ENCODE measurements around the gene SMKR1.
"Not testable (repeated sequence)": the region's sequence is repeated elsewhere in the genome, so short reads cannot be mapped to it uniquely, and the experiment has no call there.

Gene SMKR1

DNA sequence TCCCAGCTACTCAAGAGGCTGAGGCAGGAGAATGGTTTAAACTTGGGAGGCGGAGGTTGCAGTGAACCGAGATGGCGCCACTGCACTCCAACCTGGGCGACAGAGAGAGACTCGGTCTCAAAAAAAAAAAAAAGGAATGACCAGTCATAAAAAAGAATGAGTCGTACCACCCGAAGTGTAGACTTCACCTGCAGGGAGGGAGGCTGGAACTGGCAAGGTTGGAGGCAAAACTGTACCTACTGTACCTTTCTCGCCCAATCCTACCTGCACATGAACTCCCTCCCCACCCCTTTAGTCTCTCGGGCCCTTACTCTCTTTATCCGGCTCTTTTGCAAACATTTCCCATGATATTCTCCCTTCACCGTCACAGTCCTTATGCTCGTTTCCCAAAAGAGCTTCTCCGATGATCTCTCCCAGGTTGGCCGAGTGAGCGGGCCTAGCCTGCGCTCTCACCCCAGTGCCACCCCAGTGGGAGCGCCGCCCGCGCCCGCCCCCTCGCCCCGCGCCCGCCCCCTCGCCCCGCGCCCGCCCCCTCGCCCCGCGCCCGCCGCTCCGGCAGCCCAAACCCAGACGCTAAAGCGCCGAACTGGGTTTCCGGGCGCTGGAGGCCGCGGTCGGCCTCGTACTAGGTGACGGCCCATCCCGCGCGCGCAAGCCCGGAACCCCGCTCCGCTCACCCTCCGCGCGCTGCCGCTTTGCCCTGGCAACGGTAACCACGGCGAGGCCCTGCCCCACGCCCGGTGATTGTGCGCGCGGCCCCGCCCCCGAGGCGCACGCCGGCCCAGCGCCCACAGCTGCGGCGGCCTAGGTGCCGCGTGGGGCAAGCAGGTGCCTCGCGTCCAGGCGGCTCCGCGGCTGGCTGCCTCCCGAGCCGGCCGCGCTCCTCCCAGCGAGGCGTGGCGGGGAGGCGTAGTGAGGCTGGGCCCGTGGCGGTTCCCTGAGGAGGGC, at the start of gene SMKR1:
Gene SMKR1, plus strand, starts transcription at position 772 of the 948 bp plus-strand sequence. CDS start 294 bp downstream, outside the sequence.
- DNase-seq: peak; percentile 45 to 97 (median 80)
- intact Hi-C loops (cut with DNase I): loop anchor here (10.0 kb wide), 1 partner anchor 133 kb away; no protein-coding TSS in a partner anchor

- intact Hi-C loops (cut with DNase I): no loop called here
- no peak for DNase-seq
These were observed 49.6 kb upstream of the SMKR1 start for GRCh38 chr7:129452589-129453231.

DNA sequence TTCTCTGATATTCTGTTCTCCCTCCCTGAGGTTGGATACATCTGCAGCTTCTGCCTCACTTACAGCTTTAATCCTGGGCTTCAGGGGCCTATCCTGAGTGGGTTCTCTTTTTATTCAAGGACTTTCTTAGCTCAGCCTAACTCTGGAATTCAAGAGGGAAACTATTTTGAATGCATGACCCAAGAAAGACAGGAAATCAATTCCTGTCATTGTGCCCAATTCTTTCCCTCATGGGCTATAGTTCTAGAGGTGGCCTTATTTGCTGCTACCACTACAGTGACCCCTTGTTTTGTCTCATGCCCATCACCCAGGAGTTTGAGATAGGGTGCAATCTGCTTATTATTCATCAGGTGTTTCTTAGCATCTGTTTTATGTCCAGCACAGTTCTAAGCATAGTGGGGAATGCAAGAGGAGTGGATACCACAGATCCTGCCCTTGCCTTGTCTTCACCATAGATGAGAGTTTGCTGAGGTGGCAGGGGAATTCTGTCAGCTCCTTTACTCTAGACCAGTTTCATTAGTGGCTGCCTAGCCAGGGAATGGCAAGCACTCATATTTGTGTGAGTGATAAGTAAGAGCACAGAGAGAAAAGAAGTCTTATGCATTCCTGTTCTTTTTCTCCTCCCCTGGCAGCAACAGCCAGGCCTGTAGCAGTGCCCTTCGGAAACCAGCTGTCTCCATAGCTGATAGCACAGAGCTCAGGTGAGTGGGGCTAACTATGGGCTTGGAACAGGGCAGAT, 48.7 kb upstream of the SMKR1 start:
- intact Hi-C loops (cut with DNase I): no loop called here
- no peak for DNase-seq

DNA sequence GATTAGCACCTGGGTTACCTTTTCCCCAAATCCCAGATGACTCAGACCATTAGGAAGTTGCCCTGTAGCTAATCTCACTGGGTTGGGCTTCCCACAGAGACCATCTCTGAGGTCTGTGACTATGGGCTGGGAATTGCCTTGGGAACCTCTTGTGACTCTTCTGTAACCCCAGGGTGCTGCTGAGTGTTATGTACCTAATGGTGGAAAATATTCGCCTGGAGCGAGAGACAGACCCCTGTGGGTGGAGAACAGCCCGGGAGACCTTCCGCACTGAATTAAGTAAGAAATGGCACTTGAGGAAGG, 48.1 kb upstream of the SMKR1 start:
- no peak for DNase-seq
- intact Hi-C loops (cut with DNase I): no loop called here

DNA sequence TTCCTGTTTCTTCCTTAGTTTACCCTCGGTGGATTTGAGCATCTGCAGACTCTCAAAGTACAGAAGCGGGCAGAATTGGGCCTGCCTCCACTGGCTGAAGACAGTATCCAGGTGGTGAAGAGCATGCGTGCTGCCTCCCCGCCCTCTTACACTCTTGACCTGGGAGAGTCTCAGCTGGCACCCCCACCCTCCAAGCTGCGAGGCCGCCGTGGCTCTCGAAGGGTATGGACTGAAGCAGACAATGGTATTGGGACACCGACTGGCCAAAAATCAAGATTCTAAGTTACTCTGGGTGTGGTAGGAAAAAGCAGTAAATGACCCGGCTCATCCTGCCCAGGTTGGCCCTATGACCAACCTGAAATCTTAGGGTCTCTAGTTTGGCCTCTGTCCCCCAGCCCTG, 45.9 kb upstream of the SMKR1 start:
- peak in 1 of 10 donors; percentile 62 for DNase-seq
- intact Hi-C loops (cut with DNase I): no loop called here

GRCh38 chr7:129457101-129457500, 45.2 kb upstream of the SMKR1 start:
- intact Hi-C loops (cut with DNase I): no loop called here
- no peak for DNase-seq

DNA sequence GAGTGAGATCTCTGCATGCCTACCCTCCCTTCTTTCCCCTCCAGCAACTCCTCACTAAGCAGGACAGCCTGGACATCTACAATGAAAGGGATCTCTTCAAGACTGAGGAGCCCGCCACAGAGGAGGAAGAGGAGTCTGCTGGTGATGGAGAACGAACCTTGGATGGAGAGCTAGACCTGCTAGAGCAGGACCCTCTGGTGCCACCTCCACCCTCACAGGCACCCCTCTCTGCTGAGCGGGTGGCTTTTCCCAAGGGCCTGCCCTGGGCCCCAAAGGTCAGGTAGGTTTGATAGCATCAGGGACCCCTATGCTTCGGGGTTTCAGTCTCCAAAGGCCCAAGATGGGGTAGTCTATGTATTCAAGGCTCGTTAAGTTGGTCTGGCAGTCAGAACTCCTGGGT, 44.2 kb upstream of the SMKR1 start:
- intact Hi-C loops (cut with DNase I): no loop called here
- no peak for DNase-seq

DNA sequence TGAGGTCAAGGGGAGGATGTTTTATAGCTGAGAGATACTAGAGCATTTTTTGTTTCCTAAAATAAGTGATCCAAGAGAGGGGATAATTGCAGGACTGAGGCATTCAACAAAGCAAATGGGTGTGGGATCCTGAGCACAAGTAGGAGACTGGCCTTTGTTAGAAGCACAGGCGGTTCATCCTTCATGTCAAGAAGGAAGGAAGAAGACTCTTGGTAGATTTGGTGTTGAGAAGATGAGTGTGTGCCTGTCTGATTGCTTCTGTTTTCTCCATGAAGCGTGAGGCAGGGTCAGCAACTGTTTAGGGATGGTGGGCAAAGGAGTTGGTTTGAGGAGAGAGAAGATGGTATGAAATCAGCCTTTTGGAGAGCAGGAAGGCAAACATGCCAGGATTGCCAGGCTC, 40.5 kb upstream of the SMKR1 start:
- no peak for DNase-seq
- intact Hi-C loops (cut with DNase I): no loop called here

DNA sequence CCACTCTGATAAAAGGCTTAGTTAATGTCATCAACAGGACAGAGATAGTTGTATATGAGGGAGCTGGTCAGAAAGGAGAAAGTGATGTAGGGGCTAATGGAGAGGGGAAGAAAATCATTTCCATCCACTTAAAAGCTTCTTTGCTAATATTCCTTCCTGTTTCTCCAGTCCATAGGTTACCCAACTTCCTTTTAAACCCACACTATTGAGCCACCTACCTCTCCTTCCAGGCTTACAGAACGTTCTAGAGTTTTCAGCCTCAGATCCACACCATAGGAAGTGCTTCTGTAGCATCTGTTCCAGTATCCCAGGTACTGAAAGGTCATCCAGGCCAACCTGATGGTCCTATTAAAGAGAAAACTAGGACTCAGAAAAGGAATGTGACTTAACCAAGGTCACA, 39.9 kb upstream of the SMKR1 start:
- intact Hi-C loops (cut with DNase I): no loop called here
- DNase-seq: no peak

DNA sequence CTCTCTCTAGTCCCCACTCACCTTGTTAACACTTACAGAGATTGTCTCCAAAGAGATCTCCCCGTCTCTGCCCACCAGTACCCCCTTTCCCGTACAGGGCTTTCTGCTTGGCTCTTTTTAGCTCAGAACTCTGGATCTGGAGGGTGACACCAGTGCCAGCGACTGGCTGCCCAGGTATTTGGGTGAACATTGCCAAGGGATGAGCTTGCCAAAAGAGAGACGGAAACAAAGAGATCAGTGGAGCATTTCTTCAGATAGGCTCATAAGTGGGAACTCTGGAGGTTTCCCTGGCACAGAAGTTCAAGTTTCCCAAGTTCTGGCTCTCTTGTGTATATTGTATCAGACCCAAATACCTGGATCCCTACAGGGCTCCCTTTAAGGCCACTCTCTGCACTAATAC, 38.1 kb upstream of the SMKR1 start:
- no peak for DNase-seq
- intact Hi-C loops (cut with DNase I): no loop called here

DNA sequence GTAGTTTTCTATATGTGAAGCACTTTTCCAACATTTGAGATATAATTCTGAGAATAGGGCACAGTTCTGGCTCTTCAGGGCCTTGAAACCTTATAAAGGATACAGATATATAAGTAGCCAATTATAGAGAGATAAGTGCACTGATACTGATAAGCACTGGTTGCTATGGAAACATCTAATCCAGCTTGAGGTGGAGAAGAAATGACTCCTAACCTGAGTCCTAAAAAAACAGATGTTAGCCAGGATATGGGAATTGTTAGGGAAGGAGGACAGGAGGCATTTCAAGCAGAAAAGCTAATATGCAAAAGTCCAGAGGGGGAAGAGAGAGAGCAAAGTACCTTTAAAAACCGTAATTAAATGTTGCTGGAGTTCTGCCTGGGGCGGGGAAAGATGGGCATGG, 37.3 kb upstream of the SMKR1 start:
- no peak for DNase-seq
- intact Hi-C loops (cut with DNase I): no loop called here

DNA sequence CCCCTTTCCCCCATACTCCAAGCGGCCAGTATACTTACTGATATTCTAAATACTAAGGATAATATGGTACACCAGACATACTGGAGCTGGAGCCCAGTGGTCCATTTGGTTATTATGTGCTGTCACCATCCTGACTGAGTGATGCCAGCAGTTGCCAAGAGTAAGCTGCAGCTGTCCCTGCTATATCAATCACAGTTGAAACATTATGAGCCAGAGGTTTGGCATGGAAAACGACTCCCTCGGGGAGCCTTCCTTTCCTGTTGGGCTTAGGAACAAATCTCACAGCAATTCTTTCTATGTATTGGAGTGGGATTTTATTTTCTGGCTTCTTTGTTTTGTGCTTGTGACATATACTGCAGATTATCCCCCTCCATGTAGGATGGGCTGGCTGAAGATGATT, 35.5 kb upstream of the SMKR1 start:
- intact Hi-C loops (cut with DNase I): no loop called here
- no peak for DNase-seq

- no peak for DNase-seq
- intact Hi-C loops (cut with DNase I): no loop called here
These were observed 34.2 kb upstream of the SMKR1 start for GRCh38 chr7:129468087-129468486.

DNA sequence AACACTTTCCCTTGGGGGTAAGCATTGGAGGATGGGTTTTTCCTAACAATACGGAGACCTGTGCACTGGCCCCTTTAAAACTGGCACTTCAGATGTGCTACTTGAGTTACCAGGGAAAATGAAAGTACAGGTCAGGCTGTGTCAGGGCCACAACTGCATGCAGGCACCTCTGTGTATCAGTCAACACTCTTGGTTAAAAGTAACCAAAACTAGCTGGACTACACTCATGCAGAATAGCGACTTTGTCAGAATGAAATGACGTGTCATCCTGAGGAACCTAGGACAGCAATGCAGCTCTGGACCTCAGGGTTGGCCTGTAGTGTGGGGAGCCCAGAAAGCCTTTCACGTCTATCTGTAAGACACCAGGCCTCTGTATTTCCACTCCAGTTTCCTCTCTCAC, 33.8 kb upstream of the SMKR1 start:
- intact Hi-C loops (cut with DNase I): no loop called here
- no peak for DNase-seq

DNA sequence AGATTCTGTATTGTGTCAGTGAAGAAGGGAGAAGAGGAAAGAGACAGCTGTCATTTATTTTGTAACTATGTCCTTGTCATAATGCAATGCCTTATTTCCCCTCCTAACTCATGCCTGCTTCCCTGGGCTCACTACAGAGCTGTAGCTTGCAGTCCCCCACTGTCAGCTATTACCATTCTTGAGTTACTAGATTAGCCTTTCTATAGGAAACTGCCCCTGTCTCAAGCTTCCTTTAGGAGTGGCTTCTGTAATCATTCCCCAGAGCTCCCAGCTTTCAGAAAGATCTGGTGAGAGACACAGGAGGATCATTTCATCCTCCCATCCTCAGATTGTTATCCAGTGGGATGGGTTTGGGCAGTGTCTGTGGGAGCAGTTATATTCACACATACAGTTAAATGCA, 32.4 kb upstream of the SMKR1 start:
- intact Hi-C loops (cut with DNase I): no loop called here
- no peak for DNase-seq

DNA sequence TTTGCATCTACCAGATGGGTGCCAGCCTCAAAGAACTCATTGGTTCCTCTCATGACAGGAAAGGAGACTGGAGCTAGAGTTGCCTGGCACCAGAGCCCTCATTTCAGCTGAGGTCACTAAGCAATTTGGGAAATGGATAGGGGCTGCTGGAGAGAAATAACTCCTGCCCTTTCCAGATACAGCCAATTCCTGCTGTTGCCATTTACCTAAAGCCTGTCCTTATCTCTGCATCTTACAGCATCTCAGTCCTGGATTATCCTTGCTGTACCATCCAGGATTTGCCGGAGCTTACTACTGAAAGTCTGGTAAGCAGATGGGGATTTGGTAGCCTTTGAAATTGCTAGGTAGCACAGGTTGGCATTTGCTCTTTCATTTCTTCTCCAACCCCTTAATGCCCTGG, 31.9 kb upstream of the SMKR1 start:
- no peak for DNase-seq
- intact Hi-C loops (cut with DNase I): no loop called here

DNA sequence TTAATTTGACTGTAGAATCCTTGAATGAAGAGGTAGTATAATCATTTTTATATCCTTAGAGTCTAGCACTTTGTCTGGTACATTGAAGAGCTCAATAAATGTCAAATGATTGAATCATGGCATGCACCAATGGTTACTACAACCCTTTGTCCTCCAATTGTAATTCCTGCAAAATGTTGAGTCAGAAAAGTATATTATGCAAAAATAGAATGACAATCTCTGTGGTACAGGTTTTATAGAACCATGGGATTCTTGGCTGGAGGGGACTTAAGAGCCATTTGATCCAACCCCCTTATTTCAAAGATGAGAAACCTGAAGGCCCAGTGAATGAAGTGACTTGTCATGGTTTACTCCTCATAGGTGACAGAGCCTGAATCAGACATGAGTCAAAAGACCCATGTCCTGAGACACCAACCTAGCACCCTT, 30.9 kb upstream of the SMKR1 start:
- intact Hi-C loops (cut with DNase I): no loop called here

DNA sequence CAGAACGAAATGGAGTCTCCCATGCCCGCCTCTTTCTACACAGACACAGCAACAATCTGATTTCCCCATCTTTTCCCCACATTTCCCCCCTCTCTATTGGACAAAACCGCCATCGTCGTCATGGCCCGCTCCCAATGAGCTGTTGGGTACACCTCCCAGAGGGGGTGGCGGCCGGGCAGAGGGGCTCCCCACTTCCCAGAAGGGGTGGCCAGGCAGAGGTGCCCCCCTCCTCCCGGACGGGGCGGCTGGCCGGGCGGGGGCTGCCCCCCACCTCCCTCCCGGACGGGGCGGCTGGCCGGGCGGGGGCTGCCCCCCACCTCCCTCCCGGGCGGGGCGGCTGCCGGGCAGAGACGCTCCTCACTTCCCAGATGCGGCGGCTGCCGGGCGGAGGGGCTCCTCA, 26.4 kb upstream of the SMKR1 start:
- intact Hi-C loops (cut with DNase I); DNase-seq: not testable (repeated sequence)

More for the DNA sequence above, 30.9 kb upstream of the SMKR1 start:
- DNase-seq: no peak

DNA sequence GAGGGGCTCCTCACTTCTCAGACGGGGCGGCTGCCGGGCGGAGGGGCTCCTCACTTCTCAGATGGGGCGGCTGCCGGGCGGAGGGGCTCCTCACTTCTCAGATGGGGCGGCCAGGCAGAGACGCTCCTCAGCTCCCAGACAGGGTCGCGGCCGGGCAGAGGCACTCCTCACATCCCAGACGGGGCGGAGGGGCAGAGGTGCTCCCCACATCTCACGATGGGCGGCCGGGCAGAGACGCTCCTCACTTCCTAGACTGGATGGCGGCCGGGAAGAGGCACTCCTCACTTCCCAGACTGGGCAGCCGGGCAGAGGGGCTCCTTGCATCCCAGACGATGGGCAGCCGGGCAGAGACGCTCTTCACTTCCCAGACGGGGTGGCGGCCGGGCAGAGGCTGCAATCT, 25.9 kb upstream of the SMKR1 start:
- intact Hi-C loops (cut with DNase I); DNase-seq: not testable (repeated sequence)

DNA sequence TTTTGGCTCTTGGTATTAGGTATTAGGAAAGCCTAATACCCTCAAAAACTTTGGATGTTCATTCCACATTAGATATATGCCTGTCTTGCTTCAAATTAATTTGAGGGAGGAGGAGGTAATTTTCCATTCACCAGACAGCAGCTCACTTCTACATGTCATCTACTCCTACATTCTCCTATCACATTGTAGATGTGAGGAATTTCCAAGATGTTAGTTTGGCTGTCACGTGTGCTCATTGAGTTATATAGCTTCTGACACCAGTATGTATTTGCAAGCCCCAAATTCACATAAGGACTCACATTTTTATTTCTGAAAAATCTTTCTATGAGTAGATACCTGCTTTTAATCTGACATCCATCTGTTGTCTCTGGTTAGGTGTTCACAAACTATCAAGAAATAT, 22.5 kb upstream of the SMKR1 start:
- intact Hi-C loops (cut with DNase I): no loop called here
- no peak for DNase-seq

- DNase-seq: no peak
- intact Hi-C loops (cut with DNase I): no loop called here
These were observed 21.5 kb upstream of the SMKR1 start for GRCh38 chr7:129480674-129481363.

All from posterior cingulate gyrus (tissue), 11 donors.